Activated T-helper 2 cell treated with anti-CD3 and anti-CD28 coated beads, Interferon-gamma antibody, Interleukin-2, Interleukin-4, amounts not matched to agents 10 μg/mL and 5 μg/mL and 100 μg/mL, durations not matched to agents 14 hours and 24 hours and 36 hours (primary cell): ENCODE data around the gene CEACAM3. TPM values are rescaled to one million over a fixed set of nuclear protein-coding genes. Genes with fewer than 3 reads are reported as not detected.

Experiments used
- DNase-seq: peaks from one replicate; pipeline ENCODE4 v3.0.0; 2021; ENCODE audit warnings: low spot score
- H3K27ac Mint-ChIP-seq: one replicate; pipeline ENCODE4 v1.8.0; 2021; ENCODE audit warnings: mixed read lengths
- H3K27me3 Mint-ChIP-seq: one replicate; pipeline ENCODE4 v1.8.0; 2021; ENCODE audit warnings: low read depth, mixed read lengths
- H3K36me3 Mint-ChIP-seq: one replicate; pipeline ENCODE4 v1.8.0; 2021; ENCODE audit warnings: low read depth, mixed read lengths
- H3K4me1 Mint-ChIP-seq: one replicate; pipeline ENCODE4 v1.8.0; 2021; ENCODE audit warnings: low read depth, mixed read lengths
- H3K4me3 Mint-ChIP-seq: one replicate; pipeline ENCODE4 v1.8.0; 2021; ENCODE audit warnings: low read depth, mild to moderate bottlenecking, moderate library complexity, mixed read lengths
- H3K9me3 Mint-ChIP-seq: one replicate; pipeline ENCODE4 v1.8.0; 2021; ENCODE audit warnings: mixed read lengths
- intact Hi-C: fragments of 100-400 bp; cut with micrococcal nuclease; formaldehyde crosslinking; loops from one replicate; pipeline ENCODE4 v1.15.1; 2023
- total RNA-seq: library from RNA; stranded (reverse); gene quantifications from 2 replicates; pipeline ENCODE4 v1.2.3, GENCODE V29; 2022

CEACAM3 gene
- total RNA-seq, 1 donor from 2014 or later = not detected

DNA sequence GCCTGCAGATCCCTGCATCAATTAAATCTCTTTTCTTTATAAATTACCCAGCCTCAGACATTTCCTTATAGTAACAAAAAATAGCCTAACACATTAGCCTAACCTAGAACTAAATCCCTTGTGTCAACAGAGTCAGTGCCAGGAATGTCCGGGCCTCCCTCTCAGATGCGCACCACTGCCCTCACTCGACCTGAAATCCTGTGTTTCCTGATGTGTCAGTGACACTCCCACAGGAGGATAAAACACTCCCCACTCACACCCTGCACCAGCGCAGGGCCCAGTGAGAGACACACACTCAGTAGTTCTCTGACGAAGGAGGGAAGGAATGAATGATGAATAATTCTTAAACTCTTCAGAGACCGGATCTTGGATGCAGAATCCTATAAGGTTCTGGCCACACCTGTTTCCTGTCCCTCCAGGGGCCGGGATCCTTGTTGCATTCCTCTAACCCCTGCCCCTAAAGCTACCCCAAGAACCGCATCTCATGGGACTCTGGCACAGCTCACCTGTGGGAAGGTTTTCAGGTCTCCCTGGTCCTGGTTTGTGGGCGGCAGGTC, 3.1 kb downstream of the CEACAM3 start:
- Mint-ChIP-seq H3K27me3 (peaks cover 13% of the 10 kb centered on the region), H3K36me3 (no peaks in the 10 kb centered on the region), H3K9me3 (no peaks in the 10 kb centered on the region), H3K27ac (no peak overlapping the region), H3K4me1 (peaks cover 4% of the 10 kb centered on the region), H3K4me3 (no peak overlapping the region)
- intact Hi-C loops = no loop called here
- DNase-seq = no peak

DNA sequence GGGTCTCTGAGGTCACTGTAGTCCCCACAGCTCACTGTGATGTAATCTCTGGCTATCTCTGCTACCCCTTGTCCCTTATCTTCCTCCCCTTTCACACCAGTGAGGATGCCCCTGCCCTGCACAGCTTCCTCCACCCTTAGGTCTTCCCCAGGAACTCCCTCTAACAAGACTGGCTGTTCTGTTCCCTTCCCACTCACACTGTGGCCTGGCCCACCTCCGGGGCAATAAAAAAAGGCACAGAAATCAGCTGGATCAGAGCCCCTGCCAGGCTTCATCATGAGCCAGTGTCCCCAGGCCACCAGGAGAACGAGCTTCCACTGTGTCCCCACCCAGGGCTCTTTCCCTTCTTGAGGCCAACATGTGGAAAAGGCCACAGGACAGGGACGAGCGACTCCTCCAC, 4.6 kb downstream of the CEACAM3 start:
- Mint-ChIP-seq H3K9me3 (no peaks in the 10 kb centered on the region), H3K27ac (no peak overlapping the region), H3K36me3 (no peaks in the 10 kb centered on the region), H3K4me1 (peaks cover 4% of the 10 kb centered on the region), H3K27me3 (peaks cover 10% of the 10 kb centered on the region), H3K4me3 (no peak overlapping the region)
- intact Hi-C loops = no loop called here
- no peak for DNase-seq

DNA sequence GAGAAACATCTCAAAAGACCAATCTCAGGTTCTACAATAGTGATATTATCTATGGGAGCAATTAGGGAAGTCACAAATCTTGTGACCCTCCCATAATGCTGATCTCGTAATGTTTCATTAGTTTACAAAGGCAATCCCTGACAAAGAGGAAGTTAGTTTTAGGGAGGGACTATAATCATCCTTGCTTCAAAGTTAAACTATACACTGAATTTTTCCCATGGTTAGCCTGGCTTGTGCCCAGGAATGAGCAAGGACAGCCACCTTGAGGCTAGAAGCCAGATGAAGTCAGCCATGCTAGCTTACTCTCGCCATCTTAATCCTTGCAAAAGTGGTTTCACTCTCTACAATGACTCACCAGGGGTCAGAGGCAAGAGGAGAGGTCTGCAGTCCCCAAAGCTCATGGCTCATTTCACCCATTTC, 5.4 kb downstream of the CEACAM3 start:
- H3K9me3 Mint-ChIP-seq = no peaks in the 10 kb centered on the region
- peaks cover 4% of the 10 kb centered on the region for H3K27me3 Mint-ChIP-seq
- no peaks in the 10 kb centered on the region for H3K36me3 Mint-ChIP-seq
- intact Hi-C loops = no loop called here
- peaks cover 4% of the 10 kb centered on the region for H3K4me1 Mint-ChIP-seq
- no peak for DNase-seq
- H3K4me3 Mint-ChIP-seq = no peak overlapping the region
- H3K27ac Mint-ChIP-seq = no peak overlapping the region

DNA sequence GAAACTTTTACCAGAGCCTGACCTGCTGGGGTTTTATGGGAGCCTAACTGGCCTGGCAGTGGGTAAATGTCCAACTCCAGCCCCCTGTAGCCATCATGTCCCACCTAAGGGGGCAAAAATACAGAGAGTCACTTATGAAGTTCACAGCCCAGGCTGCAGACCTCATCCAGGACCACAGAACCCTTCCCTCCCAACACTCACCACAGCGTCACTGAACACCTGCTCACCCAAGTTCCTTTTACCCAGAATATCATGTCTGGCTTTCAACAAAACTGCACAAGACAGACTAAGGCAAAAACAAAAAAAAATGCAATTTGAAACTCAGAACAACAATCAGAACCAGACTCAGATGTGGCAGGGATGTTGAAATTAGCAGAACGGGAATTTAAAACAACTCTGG, 6.4 kb downstream of the CEACAM3 start:
- peaks cover 4% of the 10 kb centered on the region for H3K4me1 Mint-ChIP-seq
- no peak overlapping the region for H3K27ac Mint-ChIP-seq
- H3K36me3 Mint-ChIP-seq = no peaks in the 10 kb centered on the region

DNA sequence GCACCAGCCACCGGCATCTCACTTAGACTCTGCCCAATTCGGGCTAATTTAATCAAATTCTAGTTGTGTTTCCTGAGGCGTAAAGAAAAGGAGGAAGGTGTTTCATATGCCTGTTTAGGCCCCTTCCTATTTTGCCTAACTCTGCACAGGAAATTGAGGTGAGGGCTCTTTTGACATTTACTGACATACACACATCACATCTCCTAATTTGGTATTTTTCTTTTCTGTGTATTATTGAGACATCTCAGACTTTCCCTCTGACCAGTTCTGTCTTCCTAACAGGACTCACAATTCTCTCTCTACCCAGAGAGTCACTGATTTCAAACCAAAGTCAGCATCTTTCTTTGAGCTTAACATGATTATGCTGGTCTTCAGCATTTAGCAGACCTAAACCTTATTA, 7.9 kb downstream of the CEACAM3 start:
- Mint-ChIP-seq H3K4me1 (peaks cover 4% of the 10 kb centered on the region), H3K27me3 (no peaks in the 10 kb centered on the region), H3K4me3 (no peak overlapping the region), H3K27ac (no peak overlapping the region), H3K36me3 (no peaks in the 10 kb centered on the region), H3K9me3 (no peaks in the 10 kb centered on the region)
- intact Hi-C loops = no loop called here
- no peak for DNase-seq

More for the DNA sequence above, 6.4 kb downstream of the CEACAM3 start:
- Mint-ChIP-seq H3K4me3 (no peak overlapping the region), H3K27me3 (no peaks in the 10 kb centered on the region), H3K9me3 (no peaks in the 10 kb centered on the region)
- intact Hi-C loops = no loop called here
- DNase-seq = no peak

DNA sequence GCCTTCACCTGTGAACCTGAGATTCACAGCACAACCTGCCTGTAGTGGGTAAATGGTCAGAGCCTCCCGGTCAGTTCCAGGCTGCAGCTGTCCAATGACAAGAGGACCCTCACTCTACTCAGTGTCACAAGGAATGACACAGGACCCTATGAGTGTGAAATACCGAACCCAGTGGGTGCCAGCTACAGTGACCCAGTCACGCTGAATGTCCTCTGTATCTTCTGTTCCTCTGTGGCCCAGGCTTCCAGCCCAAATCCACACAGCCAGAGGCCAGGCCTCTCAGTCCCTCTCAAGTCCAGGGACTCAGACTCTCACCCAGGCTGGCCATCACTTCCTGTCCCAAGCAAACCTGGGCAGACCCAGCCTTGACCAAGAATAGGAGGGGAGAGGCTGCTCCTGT, 10.8 kb downstream of the CEACAM3 start:
- DNase-seq = no peak
- H3K27ac Mint-ChIP-seq = no peak overlapping the region
- intact Hi-C loops = no loop called here
- H3K9me3 Mint-ChIP-seq = no peaks in the 10 kb centered on the region
- peaks cover 4% of the 10 kb centered on the region for H3K4me1 Mint-ChIP-seq
- no peak overlapping the region for H3K4me3 Mint-ChIP-seq
- no peaks in the 10 kb centered on the region for H3K27me3 Mint-ChIP-seq
- no peaks in the 10 kb centered on the region for H3K36me3 Mint-ChIP-seq

DNA sequence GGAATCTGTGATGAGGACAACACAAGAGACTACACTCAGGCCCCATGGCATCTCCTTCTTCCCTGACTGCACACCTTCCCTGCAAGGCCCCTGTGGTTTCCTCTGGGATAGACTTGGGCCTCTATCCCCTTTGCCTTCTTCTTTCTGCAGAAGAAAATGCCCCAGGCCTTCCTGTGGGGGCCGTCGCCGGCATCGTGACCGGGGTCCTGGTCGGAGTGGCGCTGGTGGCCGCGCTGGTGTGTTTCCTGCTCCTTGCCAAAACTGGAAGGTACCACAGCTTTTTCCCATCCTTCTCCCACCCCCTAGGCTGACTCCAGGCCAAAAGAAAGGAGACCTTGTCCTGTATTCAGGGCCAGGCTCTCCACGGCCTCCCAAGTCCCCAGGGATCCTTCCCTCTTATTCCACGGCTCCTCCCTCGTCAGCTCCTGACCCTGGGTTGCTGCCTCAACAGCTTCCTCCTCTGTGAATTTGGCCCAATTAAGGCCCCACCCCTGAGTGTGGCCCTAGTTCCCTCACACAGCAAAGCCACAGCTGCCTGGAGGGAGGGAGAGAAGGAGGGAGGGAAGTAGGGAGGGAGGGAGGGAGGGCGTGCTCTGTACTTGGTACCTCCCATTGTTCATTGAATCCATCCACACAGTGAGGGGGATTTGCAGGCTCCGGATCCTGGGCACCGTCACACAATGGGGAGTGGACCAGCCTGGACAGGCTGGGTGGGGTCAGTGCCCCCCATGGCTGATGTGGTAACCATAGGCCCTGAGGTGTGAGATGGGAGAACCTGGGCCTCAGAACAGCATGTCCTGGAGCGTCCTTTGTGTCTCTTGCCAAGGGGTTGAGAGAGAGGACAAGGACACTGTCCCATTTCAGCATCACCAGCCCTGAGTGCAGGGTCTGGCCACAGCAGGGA, 12.5 kb downstream of the CEACAM3 start:
- no peak overlapping the region for H3K4me3 Mint-ChIP-seq
- H3K4me1 Mint-ChIP-seq = peaks cover 4% of the 10 kb centered on the region
- no peaks in the 10 kb centered on the region for H3K27me3 Mint-ChIP-seq
- intact Hi-C loops = no loop called here
- H3K27ac Mint-ChIP-seq = no peak overlapping the region
- no peaks in the 10 kb centered on the region for H3K9me3 Mint-ChIP-seq
- no peak for DNase-seq
- no peaks in the 10 kb centered on the region for H3K36me3 Mint-ChIP-seq

DNA sequence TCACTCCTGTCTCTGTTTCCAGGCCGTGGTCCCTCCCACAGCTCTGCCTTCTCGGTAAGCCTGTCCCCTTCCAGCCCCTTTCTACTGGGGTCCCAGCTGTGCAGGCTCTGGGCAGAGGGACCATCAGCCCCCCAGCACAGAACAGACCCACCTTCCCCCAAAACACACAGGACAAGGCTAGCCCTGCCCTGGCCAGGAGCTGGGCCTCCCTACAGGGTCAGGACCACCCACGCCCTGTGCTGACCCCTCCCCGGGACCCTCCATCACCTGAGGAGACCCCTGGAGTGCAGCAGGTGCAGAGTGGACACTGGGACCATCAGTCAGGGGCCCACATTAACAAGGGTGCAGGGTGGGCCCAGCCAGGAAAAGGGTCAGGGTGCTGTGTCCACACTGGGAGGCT, 13.9 kb downstream of the CEACAM3 start:
- Mint-ChIP-seq H3K27me3 (no peaks in the 10 kb centered on the region), H3K4me3 (no peak overlapping the region), H3K36me3 (no peaks in the 10 kb centered on the region), H3K4me1 (no peaks in the 10 kb centered on the region), H3K9me3 (no peaks in the 10 kb centered on the region), H3K27ac (no peak overlapping the region)
- no peak for DNase-seq
- intact Hi-C loops = no loop called here

DNA sequence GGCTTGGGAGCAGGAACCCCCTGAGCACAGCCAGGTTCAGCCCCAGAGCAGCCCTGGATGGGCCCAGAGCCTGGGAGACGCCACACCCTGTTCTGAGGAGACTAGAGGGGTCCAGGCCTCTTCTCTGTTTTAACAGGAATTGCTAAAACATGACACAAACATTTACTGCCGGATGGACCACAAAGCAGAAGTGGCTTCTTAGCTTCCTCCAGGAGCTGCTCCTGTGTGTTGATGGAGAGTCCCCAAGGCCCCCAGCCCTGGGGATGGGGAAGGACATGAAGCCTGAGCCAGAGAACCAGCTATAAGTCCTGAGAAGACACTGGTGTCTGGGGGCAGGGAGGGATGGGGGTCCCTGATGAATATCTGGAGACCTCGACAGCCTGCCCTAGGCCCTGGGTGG, 14.6 kb downstream of the CEACAM3 start:
- no peak overlapping the region for H3K4me3 Mint-ChIP-seq
- H3K27ac Mint-ChIP-seq = no peak overlapping the region
- no peaks in the 10 kb centered on the region for H3K36me3 Mint-ChIP-seq
- no peaks in the 10 kb centered on the region for H3K4me1 Mint-ChIP-seq
- no peaks in the 10 kb centered on the region for H3K27me3 Mint-ChIP-seq
- DNase-seq = no peak
- no peaks in the 10 kb centered on the region for H3K9me3 Mint-ChIP-seq
- intact Hi-C loops = no loop called here

DNA sequence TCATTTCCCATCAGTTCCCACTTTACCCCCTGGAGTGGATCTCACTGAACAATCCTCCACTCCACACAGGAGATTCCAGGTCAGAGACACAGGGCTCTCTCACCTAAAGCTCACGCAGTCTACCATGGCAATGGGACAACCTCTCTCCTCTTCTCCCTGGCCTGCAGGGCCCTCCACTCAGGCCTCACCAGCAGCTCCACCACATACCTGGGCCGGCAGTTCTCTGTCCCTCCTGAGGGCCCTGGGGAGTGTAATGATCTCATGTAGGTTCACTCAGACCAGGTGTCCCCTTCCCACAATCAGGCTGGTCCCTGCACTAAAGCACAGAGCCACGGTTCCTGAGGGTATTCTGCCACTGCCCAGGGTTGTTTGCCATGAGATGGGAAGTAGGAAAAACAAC, 15.6 kb downstream of the CEACAM3 start:
- DNase-seq = no peak
- Mint-ChIP-seq H3K27me3 (no peaks in the 10 kb centered on the region), H3K4me3 (no peak overlapping the region), H3K9me3 (no peaks in the 10 kb centered on the region), H3K36me3 (no peaks in the 10 kb centered on the region), H3K27ac (no peak overlapping the region), H3K4me1 (no peaks in the 10 kb centered on the region)
- intact Hi-C loops = no loop called here

DNA sequence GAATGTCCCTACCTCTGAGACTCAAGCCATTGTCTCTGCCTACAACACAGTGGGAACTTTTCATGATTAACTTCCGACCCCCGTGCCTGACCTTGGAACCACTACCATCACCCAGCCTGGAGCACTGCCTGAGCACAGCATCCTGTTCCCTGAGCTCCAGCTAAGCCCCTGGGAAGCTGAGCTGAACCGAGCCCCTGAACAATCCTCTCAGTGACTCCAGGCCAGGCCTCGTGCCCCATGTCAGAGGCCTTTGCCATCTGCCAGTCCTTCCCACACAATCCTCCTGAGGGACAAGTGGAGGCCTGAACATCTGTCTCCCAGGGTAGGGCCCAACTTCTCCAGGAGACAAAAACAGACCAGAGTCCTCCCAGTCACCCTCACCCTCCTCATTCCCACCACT, 17.5 kb downstream of the CEACAM3 start:
- no peaks in the 10 kb centered on the region for H3K4me1 Mint-ChIP-seq

DNA sequence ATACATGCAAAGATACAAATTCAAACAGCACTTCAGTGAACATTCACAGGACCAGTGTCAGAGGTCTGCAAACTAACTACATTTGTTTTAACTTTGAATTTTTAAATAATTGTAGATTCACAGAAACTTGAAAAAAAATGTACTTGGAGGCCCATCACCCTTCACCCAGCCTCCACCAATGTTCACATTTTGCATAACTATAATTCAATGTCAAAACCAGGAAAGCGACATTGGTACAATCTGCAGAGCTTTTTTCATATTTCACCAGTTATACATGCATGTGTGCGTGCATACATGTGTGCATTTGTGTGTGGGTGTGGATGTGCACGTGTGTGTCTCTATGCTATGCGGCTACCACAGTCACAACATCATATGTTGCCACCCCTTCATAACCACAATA, 18.9 kb downstream of the CEACAM3 start:
- H3K36me3 Mint-ChIP-seq = no peaks in the 10 kb centered on the region
- peaks cover 5% of the 10 kb centered on the region for H3K27me3 Mint-ChIP-seq
- H3K4me3 Mint-ChIP-seq = no peak overlapping the region
- intact Hi-C loops = no loop called here
- DNase-seq = no peak
- H3K27ac Mint-ChIP-seq = no peak overlapping the region
- H3K4me1 Mint-ChIP-seq = no peaks in the 10 kb centered on the region
- H3K9me3 Mint-ChIP-seq = no peaks in the 10 kb centered on the region

More for the DNA sequence above, 17.5 kb downstream of the CEACAM3 start:
- no peak for DNase-seq
- Mint-ChIP-seq H3K27me3 (peaks cover 5% of the 10 kb centered on the region), H3K27ac (no peak overlapping the region), H3K4me3 (no peak overlapping the region), H3K36me3 (no peaks in the 10 kb centered on the region), H3K9me3 (no peaks in the 10 kb centered on the region)
- intact Hi-C loops = no loop called here

DNA sequence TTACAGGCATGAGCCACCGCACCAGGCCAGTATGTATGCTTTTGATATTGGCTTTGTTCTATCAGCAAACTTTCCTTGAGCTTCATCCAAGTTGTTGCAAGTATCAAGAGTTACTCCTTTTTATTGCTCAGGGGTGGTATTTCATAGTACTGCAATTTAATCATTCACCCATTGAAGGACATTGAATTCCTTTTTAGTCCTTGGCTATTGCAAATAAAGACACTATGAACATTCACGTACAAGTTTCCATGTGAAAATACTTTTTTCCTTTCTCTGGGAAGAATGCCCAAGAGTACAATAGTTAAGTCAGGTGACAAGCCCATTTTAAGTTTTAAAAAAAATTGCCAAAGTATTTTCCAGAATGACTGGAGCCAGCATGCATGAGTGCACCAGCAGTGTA, 20.4 kb downstream of the CEACAM3 start:
- Mint-ChIP-seq H3K9me3 (no peaks in the 10 kb centered on the region), H3K36me3 (no peaks in the 10 kb centered on the region), H3K4me3 (no peak overlapping the region), H3K4me1 (no peaks in the 10 kb centered on the region), H3K27ac (no peak overlapping the region), H3K27me3 (peaks cover 10% of the 10 kb centered on the region)
- no peak for DNase-seq
- intact Hi-C loops = no loop called here
